GM12874 (cell line): ENCODE data around the gene ADCY9.

Experiments used
- CTCF ChIP-seq: IDR thresholded peaks from 2 replicates; pipeline ENCODE4 v1.5.1; 2011; ENCODE audit warnings: low read depth, mild to moderate bottlenecking, control low read depth, low read length, moderate library complexity; ENCODE audit not compliant: insufficient read depth

The ADCY9 gene

GRCh38 chr16:3920206-3920605 is 196.0 kb downstream of the ADCY9 start:
- TF ChIP-seq CTCF = no peak

DNA sequence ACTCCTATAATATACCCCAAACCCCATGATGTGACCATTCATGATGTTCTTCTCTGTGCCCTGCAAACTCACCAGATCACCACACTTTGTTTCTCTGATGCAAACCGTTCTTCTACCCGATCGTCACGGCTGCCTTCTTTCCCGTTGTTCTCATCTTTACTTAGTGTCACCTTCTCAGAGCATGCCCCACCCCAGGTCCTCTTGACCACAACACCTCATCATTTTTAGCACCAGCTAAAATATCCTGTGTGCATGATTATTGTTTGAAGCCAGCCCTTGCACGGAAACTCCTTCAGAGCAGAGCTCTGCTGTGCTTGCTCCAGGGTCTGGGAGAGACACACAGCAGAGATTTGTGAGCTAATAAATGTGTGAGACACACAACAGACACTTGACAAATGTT is 196.8 kb downstream of the ADCY9 start:
- TF ChIP-seq CTCF = no peak

- no peak for TF ChIP-seq CTCF
Measured at GRCh38 chr16:3915426-3916260, 200.6 kb downstream of the ADCY9 start.

- TF ChIP-seq CTCF = no peak
Measured at GRCh38 chr16:3912897-3913296, 203.3 kb downstream of the ADCY9 start.
